K562 (cell line): Measurements from ENCODE around the gene ELMO3. TPM values are rescaled to one million over a fixed set of nuclear protein-coding genes. Genes with fewer than 3 reads are reported as not detected.

Experiments used
- ARID1B ChIP-seq: fragments of 450-650 bp; IDR thresholded peaks from 2 replicates; pipeline ENCODE4 v1.6.1; 2016; ENCODE audit warnings: antibody characterized with exemption, mild to moderate bottlenecking, inconsistent platforms
- CHD2 ChIP-seq: IDR thresholded peaks from 2 replicates; pipeline ENCODE4 v1.6.1; 2011; ENCODE audit warnings: low read depth, low read length
- ESRRA ChIP-seq: fragments of 450-650 bp; IDR thresholded peaks from 2 replicates; pipeline ENCODE4 v1.6.1; 2014; ENCODE audit warnings: low read depth, mild to moderate bottlenecking, moderate library complexity, borderline replicate concordance
- GABPB1 ChIP-seq: sonication (generic); formaldehyde crosslinking; IDR thresholded peaks from 2 replicates; pipeline ENCODE4 v1.8.0; 2022; ENCODE audit warnings: mild to moderate bottlenecking, missing genetic modification reagents
- HMBOX1 ChIP-seq: sonication (generic); IDR thresholded peaks from 2 replicates; pipeline ENCODE4 v1.6.1; 2016
- HMG20B ChIP-seq: fragments of 250-450 bp; sonication (Bioruptor Pico); IDR thresholded peaks from 2 replicates; pipeline ENCODE4 v1.5.0; 2021; ENCODE audit warnings: mild to moderate bottlenecking
- MAFF ChIP-seq: IDR thresholded peaks from 2 replicates; pipeline ENCODE4 v1.6.1; 2012; ENCODE audit warnings: low read length, improper control_type of control experiment
- MTA1 ChIP-seq: fragments of 450-650 bp; IDR thresholded peaks from 2 replicates; pipeline ENCODE4 v1.6.1; 2017; ENCODE audit warnings: borderline replicate concordance
- NFIC ChIP-seq: fragments of 450-650 bp; IDR thresholded peaks from 2 replicates; pipeline ENCODE4 v1.6.1; 2017; ENCODE audit warnings: mild to moderate bottlenecking, inconsistent platforms
- NR0B1 ChIP-seq: fragments of 450-650 bp; IDR thresholded peaks from one replicate; pipeline ENCODE4 v1.6.1; 2018; ENCODE audit warnings: mild to moderate bottlenecking, moderate library complexity; ENCODE audit not compliant: partially characterized antibody
- NR3C1 ChIP-seq: sonication (generic); formaldehyde crosslinking; IDR thresholded peaks from 2 replicates; pipeline ENCODE4 v1.8.1; 2022; ENCODE audit warnings: missing genetic modification reagents
- PHF8 ChIP-seq: fragments of 200-600 bp; sonication (generic); IDR thresholded peaks from 2 replicates; pipeline ENCODE4 v1.6.1; 2012; ENCODE audit warnings: mixed run types, mild to moderate bottlenecking, inconsistent platforms, low read length, moderate library complexity, borderline replicate concordance
- RFX1 ChIP-seq: fragments of 450-650 bp; IDR thresholded peaks from 2 replicates; pipeline ENCODE4 v1.6.1; 2016; ENCODE audit warnings: mild to moderate bottlenecking, moderate library complexity
- SMARCA5 ChIP-seq: fragments of 450-650 bp; IDR thresholded peaks from 2 replicates; pipeline ENCODE4 v1.6.1; 2016
- SPI1 ChIP-seq: IDR thresholded peaks from 2 replicates; pipeline ENCODE4 v1.6.1; 2011; ENCODE audit warnings: low read depth, low read length, control low read depth, borderline replicate concordance
- TFAP4 ChIP-seq: sonication (generic); formaldehyde crosslinking; IDR thresholded peaks from 2 replicates; pipeline ENCODE4 v1.8.0; 2022; ENCODE audit warnings: missing genetic modification reagents, mild to moderate bottlenecking, moderate library complexity, borderline replicate concordance
- ZBED1 ChIP-seq: IDR thresholded peaks from 2 replicates; pipeline ENCODE4 v1.6.1; 2014
- ZBTB17 ChIP-seq: fragments of 450-650 bp; formaldehyde crosslinking; IDR thresholded peaks from 2 replicates; pipeline ENCODE4 v1.4.0; 2020; ENCODE audit warnings: mild to moderate bottlenecking
- ZNF175 ChIP-seq: fragments of 200-800 bp; sonication (Bioruptor generic); IDR thresholded peaks from 2 replicates; pipeline ENCODE4 v1.6.1; 2016; ENCODE audit warnings: low read depth, mild to moderate bottlenecking, missing genetic modification characterization, missing compliant biosample characterization
- ZNF584 ChIP-seq: fragments of 200-800 bp; sonication (Bioruptor generic); IDR thresholded peaks from 2 replicates; pipeline ENCODE4 v1.6.1; 2016; ENCODE audit warnings: low read depth, mild to moderate bottlenecking, missing genetic modification characterization, missing compliant biosample characterization
- ZNF75A ChIP-seq: fragments of 450-650 bp; formaldehyde crosslinking; IDR thresholded peaks from 2 replicates; pipeline ENCODE4 v1.4.0; 2020; ENCODE audit warnings: mild to moderate bottlenecking
- polyA plus RNA-seq, 8 experiments: library from polyadenylated mRNA; depleted of rRNA in 4 of 8; stranded (reverse) in 5 of 8; unstranded in 3 of 8; fragments of >200 nt; fragmentation: Nextera tagmentation in 2 of 8; fragmentation: Illumina TruSeq in 1 of 8; extraction: Ambion mirVana in 2 of 8; extraction: Trizol in 1 of 8; gene quantifications; 2 replicates each; pipeline versions ENCODE4 v1.2.1 to v1.2.3, GENCODE V29; 2011 to 2014; ENCODE audit warnings: inconsistent platforms in 1 of 8, missing spikeins in 1 of 8
- total RNA-seq, 7 experiments: library from RNA; depleted of rRNA in 6 of 7; stranded (reverse); fragments of >200 nt in 6 of 7; fragmentation: Illumina TruSeq in 2 of 7; extraction: Trizol in 2 of 7; gene quantifications; 2 replicates each; pipeline versions ENCODE4 v1.2.1 to v1.2.3, GENCODE V29; 2011 to 2021; ENCODE audit warnings: low replicate concordance in 1 of 7
- TF ChIP-seq, protein P1 (sequence below): fragments of 250-450 bp; sonication (Bioruptor Pico); IDR thresholded peaks from 2 replicates; pipeline ENCODE4 v1.4.0; 2020; ENCODE audit warnings: mild to moderate bottlenecking, moderate library complexity, borderline replicate concordance
- TF ChIP-seq, protein P2 (sequence below): fragments of 450-650 bp; formaldehyde crosslinking; IDR thresholded peaks from 2 replicates; pipeline ENCODE4 v1.4.0; 2020; ENCODE audit warnings: mild to moderate bottlenecking, moderate library complexity

ELMO3 gene
- total and polyA plus RNA-seq, 9 of the 15 experiments (the other 6 are each of a cell fraction or from before 2014, with no cell fraction given) = 0.04 to 5.1 (median 1.5) TPM

DNA sequence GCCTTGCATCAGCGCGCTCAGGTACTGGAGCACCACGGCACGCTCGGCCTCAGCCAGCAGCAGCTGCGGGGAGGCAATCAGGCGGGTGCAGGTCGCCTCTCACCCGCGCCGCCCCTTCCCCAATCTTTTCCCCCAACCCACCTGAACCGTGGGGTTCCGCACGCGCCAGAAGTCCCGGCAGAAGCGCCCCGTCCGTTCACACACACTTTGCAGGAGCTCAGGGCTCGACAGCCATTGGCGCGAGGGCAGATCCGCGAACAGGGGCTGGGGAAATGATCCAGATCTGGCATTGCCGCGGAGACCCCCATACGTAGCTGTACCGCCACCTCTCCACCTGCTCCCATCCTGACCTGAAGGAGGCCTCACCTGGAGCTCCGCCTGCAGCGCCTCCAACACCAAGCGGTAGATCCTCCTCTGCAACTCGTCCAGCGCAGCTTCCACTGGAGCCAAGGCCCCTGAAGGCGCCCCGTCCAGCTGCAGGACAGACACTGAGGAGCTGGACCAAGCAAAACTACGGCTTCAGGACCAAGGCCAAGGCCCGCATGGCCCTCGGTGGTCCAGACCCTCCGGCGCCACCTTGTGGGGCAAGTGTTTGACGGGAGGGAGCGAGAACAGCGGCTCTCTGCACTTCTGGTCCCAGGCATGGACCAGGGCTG lies 13.8 kb upstream of the ELMO3 start (continued):
- TF ChIP-seq NFIC (peak; percentile 30; the same call in 1 of the 2 replicates), MTA1 (0 out of 2 replicates have a peak, but pooled peaks have one; percentile 45), NR0B1 (no peak), ZNF584 (no peak), TFAP4 (CRISPR knock-in tag) (peak; percentile 97), HMG20B (CRISPR knock-in tag) (no peak), GABPB1 (CRISPR knock-in tag) (peak; percentile 86), ARID1B (peak; percentile 29; the same call in 1 of the 2 replicates), ZNF75A (no peak), ZBTB17 (CRISPR knock-in tag) (no peak), ESRRA (peak; percentile 55; the same call in 1 of the 2 replicates), CHD2 (no peak), ZNF175 (CRISPR knock-in tag) (no peak), SMARCA5 (no peak), NR3C1 (peak; percentile 87; the same call in 1 of the 2 replicates), MAFF (no peak), SPI1 (no peak), RFX1 (no peak), PHF8 (no peak), HMBOX1 (no peak), ZBED1 (no peak)
- TF ChIP-seq, protein P1, sequence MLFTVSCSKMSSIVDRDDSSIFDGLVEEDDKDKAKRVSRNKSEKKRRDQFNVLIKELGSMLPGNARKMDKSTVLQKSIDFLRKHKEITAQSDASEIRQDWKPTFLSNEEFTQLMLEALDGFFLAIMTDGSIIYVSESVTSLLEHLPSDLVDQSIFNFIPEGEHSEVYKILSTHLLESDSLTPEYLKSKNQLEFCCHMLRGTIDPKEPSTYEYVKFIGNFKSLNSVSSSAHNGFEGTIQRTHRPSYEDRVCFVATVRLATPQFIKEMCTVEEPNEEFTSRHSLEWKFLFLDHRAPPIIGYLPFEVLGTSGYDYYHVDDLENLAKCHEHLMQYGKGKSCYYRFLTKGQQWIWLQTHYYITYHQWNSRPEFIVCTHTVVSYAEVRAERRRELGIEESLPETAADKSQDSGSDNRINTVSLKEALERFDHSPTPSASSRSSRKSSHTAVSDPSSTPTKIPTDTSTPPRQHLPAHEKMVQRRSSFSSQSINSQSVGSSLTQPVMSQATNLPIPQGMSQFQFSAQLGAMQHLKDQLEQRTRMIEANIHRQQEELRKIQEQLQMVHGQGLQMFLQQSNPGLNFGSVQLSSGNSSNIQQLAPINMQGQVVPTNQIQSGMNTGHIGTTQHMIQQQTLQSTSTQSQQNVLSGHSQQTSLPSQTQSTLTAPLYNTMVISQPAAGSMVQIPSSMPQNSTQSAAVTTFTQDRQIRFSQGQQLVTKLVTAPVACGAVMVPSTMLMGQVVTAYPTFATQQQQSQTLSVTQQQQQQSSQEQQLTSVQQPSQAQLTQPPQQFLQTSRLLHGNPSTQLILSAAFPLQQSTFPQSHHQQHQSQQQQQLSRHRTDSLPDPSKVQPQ (CRISPR knock-in tag) = no peak
- TF ChIP-seq, protein P2, sequence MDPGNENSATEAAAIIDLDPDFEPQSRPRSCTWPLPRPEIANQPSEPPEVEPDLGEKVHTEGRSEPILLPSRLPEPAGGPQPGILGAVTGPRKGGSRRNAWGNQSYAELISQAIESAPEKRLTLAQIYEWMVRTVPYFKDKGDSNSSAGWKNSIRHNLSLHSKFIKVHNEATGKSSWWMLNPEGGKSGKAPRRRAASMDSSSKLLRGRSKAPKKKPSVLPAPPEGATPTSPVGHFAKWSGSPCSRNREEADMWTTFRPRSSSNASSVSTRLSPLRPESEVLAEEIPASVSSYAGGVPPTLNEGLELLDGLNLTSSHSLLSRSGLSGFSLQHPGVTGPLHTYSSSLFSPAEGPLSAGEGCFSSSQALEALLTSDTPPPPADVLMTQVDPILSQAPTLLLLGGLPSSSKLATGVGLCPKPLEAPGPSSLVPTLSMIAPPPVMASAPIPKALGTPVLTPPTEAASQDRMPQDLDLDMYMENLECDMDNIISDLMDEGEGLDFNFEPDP (CRISPR knock-in tag) = no peak
